ENCODE measurements around the gene HERC5.
A peak's percentile ranks its signal among the peaks of the same experiment; 100 is the strongest.
"Not testable (repeated sequence)": the region's sequence is repeated elsewhere in the genome, so short reads cannot be mapped to it uniquely, and the experiment has no call there.

Gene HERC5

GRCh38 chr4:88456670-88457306 is at the start of gene HERC5:
TSS of gene HERC5 (plus strand) at chr4:88457119. CDS start at chr4:88457270, 151 bp downstream.
- DNase-seq: peak; percentile 85

- no peak for DNase-seq
Observed at GRCh38 chr4:88409206-88409605, 47.7 kb upstream of the HERC5 start.

- DNase-seq: no peak
Observed at GRCh38 chr4:88409789-88410188, 47.1 kb upstream of the HERC5 start.

GRCh38 chr4:88411491-88412096 is 45.3 kb upstream of the HERC5 start:
- DNase-seq: no peak

GRCh38 chr4:88413801-88414200 is 43.1 kb upstream of the HERC5 start:
- no peak for DNase-seq

- DNase-seq: no peak
Observed at GRCh38 chr4:88414755-88415154, 42.2 kb upstream of the HERC5 start.

GRCh38 chr4:88415982-88416381 is 40.9 kb upstream of the HERC5 start:
- DNase-seq: no peak

GRCh38 chr4:88418411-88418810 is 38.5 kb upstream of the HERC5 start:
- DNase-seq: no peak

- no peak for DNase-seq
Observed at GRCh38 chr4:88419874-88420273, 37.0 kb upstream of the HERC5 start.

- DNase-seq: no peak
Observed at GRCh38 chr4:88420844-88421243, 36.1 kb upstream of the HERC5 start.

- no peak for DNase-seq
Observed at GRCh38 chr4:88422403-88422802, 34.5 kb upstream of the HERC5 start.

- no peak for DNase-seq
Observed at GRCh38 chr4:88429401-88429800, 27.5 kb upstream of the HERC5 start.

- no peak for DNase-seq
Observed at GRCh38 chr4:88435987-88436693, 20.8 kb upstream of the HERC5 start.

- not testable (repeated sequence) for DNase-seq
Observed at GRCh38 chr4:88437873-88438272, 19.0 kb upstream of the HERC5 start.

GRCh38 chr4:88439161-88439760 is 17.7 kb upstream of the HERC5 start:
- no peak for DNase-seq

GRCh38 chr4:88440146-88440545 is 16.8 kb upstream of the HERC5 start:
- DNase-seq: no peak

- DNase-seq: no peak
Observed at GRCh38 chr4:88441696-88442095, 15.2 kb upstream of the HERC5 start.

GRCh38 chr4:88442689-88443191 is 14.2 kb upstream of the HERC5 start:
- no peak for DNase-seq

- no peak for DNase-seq
Observed at GRCh38 chr4:88443486-88443885, 13.4 kb upstream of the HERC5 start.

GRCh38 chr4:88445252-88445651 is 11.7 kb upstream of the HERC5 start:
- DNase-seq: no peak

GRCh38 chr4:88446124-88446523 is 10.8 kb upstream of the HERC5 start:
- no peak for DNase-seq

- DNase-seq: no peak
Observed at GRCh38 chr4:88447371-88448095, 9.4 kb upstream of the HERC5 start.

GRCh38 chr4:88448211-88448765 is 8.6 kb upstream of the HERC5 start:
- not testable (repeated sequence) for DNase-seq

All from NCI-H2029 (cell line).